GM23338 (cell line): ENCODE measurements around the gene HDAC3. TPM values are rescaled to one million over a fixed set of nuclear protein-coding genes. Genes with fewer than 3 reads are reported as not detected.

Source experiments
- ATAC-seq: fragments of 200-7000 bp; cut with Tn5 transposase; 3 replicates; pipeline ENCODE4 v1.9.1; 2020
- DNase-seq: peaks from one replicate; pipeline ENCODE4 v3.0.0-alpha.2; 2015; ENCODE audit warnings: low spot score
- H2AFZ ChIP-seq: fragments of 200-600 bp; sonication (generic); 2 replicates; pipeline ENCODE4 v1.8.0; 2016; ENCODE audit warnings: antibody characterized with exemption, mild to moderate bottlenecking, moderate library complexity
- H3F3A ChIP-seq: fragments of 200-600 bp; sonication (generic); replicated peaks from 2 replicates; pipeline ENCODE4 v1.8.0; 2017; ENCODE audit warnings: antibody characterized with exemption, mixed run types, low read depth
- H3K27ac ChIP-seq: fragments of 200-600 bp; sonication (generic); 2 replicates; pipeline ENCODE4 v1.6.1; 2016; ENCODE audit warnings: low read depth
- H3K27me3 ChIP-seq: fragments of 200-600 bp; sonication (generic); 2 replicates; pipeline ENCODE4 v1.8.0; 2016; ENCODE audit warnings: mild to moderate bottlenecking, mixed run types, moderate library complexity; ENCODE audit not compliant: insufficient read depth
- H3K36me3 ChIP-seq: fragments of 200-600 bp; sonication (generic); 2 replicates; pipeline ENCODE4 v1.8.0; 2016; ENCODE audit warnings: mild to moderate bottlenecking; ENCODE audit not compliant: insufficient read depth
- H3K4me1 ChIP-seq: fragments of 200-600 bp; sonication (generic); 2 replicates; pipeline ENCODE4 v1.8.0; 2016; ENCODE audit warnings: mild to moderate bottlenecking, moderate library complexity; ENCODE audit not compliant: insufficient read depth
- H3K4me2 ChIP-seq: fragments of 200-600 bp; sonication (generic); 2 replicates; pipeline ENCODE4 v1.7.1; 2017; ENCODE audit warnings: mixed run types
- H3K4me3 ChIP-seq: fragments of 200-600 bp; sonication (generic); 2 replicates; pipeline ENCODE4 v1.6.1; 2016; ENCODE audit warnings: mixed run types
- H3K79me2 ChIP-seq: fragments of 200-600 bp; sonication (generic); replicated peaks from 2 replicates; pipeline ENCODE4 v1.8.0; 2017; ENCODE audit warnings: mild to moderate bottlenecking; ENCODE audit not compliant: insufficient read depth
- H3K9me2 ChIP-seq: fragments of 200-600 bp; sonication (generic); 2 replicates; pipeline ENCODE4 v1.8.0; 2017; ENCODE audit not compliant: insufficient read depth
- H4K20me1 ChIP-seq: fragments of 200-600 bp; sonication (generic); replicated peaks from 2 replicates; pipeline ENCODE4 v1.8.0; 2017; ENCODE audit warnings: mild to moderate bottlenecking; ENCODE audit not compliant: insufficient read depth
- H3K27ac Mint-ChIP-seq: 2 replicates; pipeline ENCODE4 v1.8.0; 2020; ENCODE audit warnings: inconsistent platforms, mild to moderate bottlenecking, moderate library complexity, mixed read lengths
- H3K27me3 Mint-ChIP-seq: 3 replicates; pipeline ENCODE4 v1.8.0; 2022; ENCODE audit warnings: low read depth, mild to moderate bottlenecking, moderate library complexity, mixed read lengths, inconsistent platforms; ENCODE audit not compliant: insufficient read depth, poor library complexity
- H3K36me3 Mint-ChIP-seq: 3 replicates; pipeline ENCODE4 v1.8.0; 2021; ENCODE audit warnings: low read depth, mild to moderate bottlenecking, inconsistent platforms, moderate library complexity, mixed read lengths
- H3K4me1 Mint-ChIP-seq: 3 replicates; pipeline ENCODE4 v1.8.0; 2020; ENCODE audit warnings: mild to moderate bottlenecking, inconsistent platforms, mixed read lengths
- H3K4me3 Mint-ChIP-seq: 3 replicates; pipeline ENCODE4 v1.8.0; 2021; ENCODE audit warnings: moderate library complexity, mild to moderate bottlenecking, inconsistent platforms, mixed read lengths
- H3K9me3 Mint-ChIP-seq: 3 replicates; pipeline ENCODE4 v1.8.0; 2020; ENCODE audit warnings: moderate library complexity, mild to moderate bottlenecking, inconsistent platforms, mixed read lengths
- CREB1 ChIP-seq: fragments of 250-450 bp; sonication (Bioruptor Pico); IDR thresholded peaks from 2 replicates; pipeline ENCODE4 v1.5.0; 2020; ENCODE audit warnings: low read depth, mild to moderate bottlenecking, moderate library complexity
- CTCF ChIP-seq, 2 experiments: fragments of 200-600 bp in 1 of 2; sonication (generic) in 1 of 2; conservative IDR thresholded peaks; 2 replicates each; pipeline versions ENCODE4 v1.5.1 to v1.6.1; 2016 to 2017; ENCODE audit warnings: antibody characterized with exemption in 2 of 2, low read depth in 2 of 2, mild to moderate bottlenecking in 2 of 2, moderate library complexity in 1 of 2
- ETS1 ChIP-seq: IDR thresholded peaks from 2 replicates; pipeline ENCODE4 v1.6.1; 2016; ENCODE audit warnings: antibody characterized with exemption
- EZH2 ChIP-seq: fragments of 200-600 bp; sonication (generic); IDR thresholded peaks from one replicate; pipeline ENCODE4 v1.8.0; 2017; ENCODE audit warnings: antibody characterized with exemption, mild to moderate bottlenecking, low read depth; ENCODE audit not compliant: unreplicated experiment
- EZH2phosphoT487 ChIP-seq: fragments of 200-600 bp; sonication (generic); IDR thresholded peaks from one replicate; pipeline ENCODE4 v1.8.1; 2018; ENCODE audit warnings: antibody characterized with exemption; ENCODE audit not compliant: unreplicated experiment
- JUNB ChIP-seq: IDR thresholded peaks from one replicate; pipeline ENCODE4 v1.6.1; 2016; ENCODE audit warnings: antibody characterized with exemption; ENCODE audit not compliant: unreplicated experiment
- NANOG ChIP-seq: IDR thresholded peaks from 2 replicates; pipeline ENCODE4 v1.6.1; 2016; ENCODE audit warnings: antibody characterized with exemption, borderline replicate concordance
- POLR2AphosphoS5 ChIP-seq: IDR thresholded peaks from 2 replicates; pipeline ENCODE4 v1.6.1; 2016; ENCODE audit warnings: antibody characterized with exemption, low read depth
- REST ChIP-seq: IDR thresholded peaks from one replicate; pipeline ENCODE4 v1.6.1; 2018; ENCODE audit warnings: antibody characterized with exemption; ENCODE audit not compliant: unreplicated experiment
- STAT1 ChIP-seq: IDR thresholded peaks from one replicate; pipeline ENCODE4 v1.6.1; 2016; ENCODE audit warnings: antibody characterized with exemption; ENCODE audit not compliant: unreplicated experiment
- ZNF114 ChIP-seq: fragments of 250-450 bp; sonication (Bioruptor Pico); IDR thresholded peaks from 2 replicates; pipeline ENCODE4 v1.5.0; 2020; ENCODE audit warnings: mild to moderate bottlenecking, moderate library complexity
- ZNF331 ChIP-seq: fragments of 250-450 bp; sonication (Bioruptor Pico); IDR thresholded peaks from 2 replicates; pipeline ENCODE4 v1.5.0; 2020; ENCODE audit warnings: low read depth, mild to moderate bottlenecking, moderate library complexity
- polyA plus RNA-seq: library from polyadenylated mRNA; unstranded; fragments of >200 nt; fragmentation: Nextera tagmentation; extraction: Ambion mirVana; gene quantifications from 2 replicates; pipeline ENCODE4 v1.2.1, GENCODE V29; 2016
- total RNA-seq: library from RNA; depleted of rRNA; stranded (reverse); fragments of >200 nt; shearing (Covaris generic); gene quantifications from 2 replicates; pipeline ENCODE4 v1.2.3, GENCODE V29; 2014
- TF ChIP-seq, protein P1 (sequence below): fragments of 250-450 bp; sonication (Bioruptor Pico); IDR thresholded peaks from 2 replicates; pipeline ENCODE4 v1.5.0; 2020; ENCODE audit warnings: mild to moderate bottlenecking, moderate library complexity

Gene HDAC3
- total and polyA plus RNA-seq, 2 experiments from 2014 or later = 59.2 to 90.0 TPM

DNA sequence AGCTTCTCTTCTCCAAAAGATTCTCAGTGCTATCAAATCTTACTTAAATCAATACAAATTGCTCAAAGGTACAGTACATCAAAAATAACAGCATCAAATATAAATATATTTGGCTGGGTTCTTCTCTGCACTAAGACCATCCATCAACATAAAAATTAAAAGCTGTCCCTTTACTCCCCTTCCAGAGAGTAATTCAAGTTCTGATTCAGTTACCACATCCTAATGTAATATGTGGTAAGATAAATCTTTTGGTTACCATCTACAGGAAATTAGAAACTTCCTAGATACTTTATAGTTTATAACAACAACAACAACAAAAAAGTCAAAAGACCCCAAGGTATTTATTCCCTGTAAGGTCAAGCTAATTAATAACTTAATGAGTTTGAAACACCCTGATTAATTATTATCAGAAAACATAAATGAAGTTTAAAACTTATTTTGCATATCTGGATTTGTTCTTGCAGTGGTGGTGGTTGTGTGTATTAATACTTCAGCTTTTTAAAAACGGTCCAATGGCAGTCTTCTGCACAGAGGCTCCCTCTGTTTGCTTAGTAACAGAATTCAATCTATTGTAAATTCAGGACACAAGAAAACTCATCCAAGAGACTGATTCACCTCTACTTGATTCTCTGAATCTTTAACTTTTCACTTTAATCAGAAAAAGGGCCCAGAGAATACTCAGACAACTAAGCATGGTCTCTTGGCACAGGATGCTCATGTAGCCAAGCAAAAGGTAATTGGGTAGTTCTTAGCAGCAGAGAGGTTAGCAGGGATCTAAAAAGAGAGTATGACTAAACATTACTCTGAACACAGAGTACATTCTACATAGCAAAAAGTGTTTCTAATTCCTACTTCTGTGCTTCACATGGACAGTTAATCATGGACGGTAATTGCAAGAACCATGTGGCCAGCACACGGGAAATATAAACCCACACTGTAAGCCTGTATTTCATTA lies 38.0 kb downstream of the HDAC3 start:
- Histone ChIP-seq H3K4me3 (no peak overlapping the region), H3K4me2 (no peak overlapping the region), H3K4me1 (no peaks in the 10 kb centered on the region), H3K9me2 (no peaks in the 10 kb centered on the region), H2AFZ (no peak overlapping the region), H3K36me3 (no peaks in the 10 kb centered on the region), H3F3A (no peaks in the 10 kb centered on the region), H3K27me3 (no peaks in the 10 kb centered on the region), H4K20me1 (peaks cover 29% of the 10 kb centered on the region), H3K27ac (peak overlapping the region; percentile 63; the same call in 1 of the 2 replicates), H3K79me2 (peaks cover 82% of the 10 kb centered on the region)
- no peak overlapping the region for H3K27ac Mint-ChIP-seq
- H3K4me3 Mint-ChIP-seq = no peak overlapping the region
- H3K27me3 Mint-ChIP-seq = peaks cover 2% of the 10 kb centered on the region
- no peak for ATAC-seq
- H3K4me1 Mint-ChIP-seq = peaks cover 4% of the 10 kb centered on the region; the same call in 1 of the 3 replicates
- no peaks in the 10 kb centered on the region for H3K36me3 Mint-ChIP-seq
- no peak for DNase-seq
- TF ChIP-seq JUNB (no peak), CREB1 (CRISPR knock-in tag) (no peak), REST (no peak), STAT1 (no peak), POLR2AphosphoS5 (no peak), CTCF (conservative IDR thresholded peaks at IDR 0.05; ENCODE audit: low read depth in 2 of 2) (no peak), NANOG (no peak), ETS1 (no peak), ZNF331 (CRISPR knock-in tag) (no peak), ZNF114 (CRISPR knock-in tag) (no peak), EZH2 (no peak), EZH2phosphoT487 (no peak)
- TF ChIP-seq, protein P1, sequence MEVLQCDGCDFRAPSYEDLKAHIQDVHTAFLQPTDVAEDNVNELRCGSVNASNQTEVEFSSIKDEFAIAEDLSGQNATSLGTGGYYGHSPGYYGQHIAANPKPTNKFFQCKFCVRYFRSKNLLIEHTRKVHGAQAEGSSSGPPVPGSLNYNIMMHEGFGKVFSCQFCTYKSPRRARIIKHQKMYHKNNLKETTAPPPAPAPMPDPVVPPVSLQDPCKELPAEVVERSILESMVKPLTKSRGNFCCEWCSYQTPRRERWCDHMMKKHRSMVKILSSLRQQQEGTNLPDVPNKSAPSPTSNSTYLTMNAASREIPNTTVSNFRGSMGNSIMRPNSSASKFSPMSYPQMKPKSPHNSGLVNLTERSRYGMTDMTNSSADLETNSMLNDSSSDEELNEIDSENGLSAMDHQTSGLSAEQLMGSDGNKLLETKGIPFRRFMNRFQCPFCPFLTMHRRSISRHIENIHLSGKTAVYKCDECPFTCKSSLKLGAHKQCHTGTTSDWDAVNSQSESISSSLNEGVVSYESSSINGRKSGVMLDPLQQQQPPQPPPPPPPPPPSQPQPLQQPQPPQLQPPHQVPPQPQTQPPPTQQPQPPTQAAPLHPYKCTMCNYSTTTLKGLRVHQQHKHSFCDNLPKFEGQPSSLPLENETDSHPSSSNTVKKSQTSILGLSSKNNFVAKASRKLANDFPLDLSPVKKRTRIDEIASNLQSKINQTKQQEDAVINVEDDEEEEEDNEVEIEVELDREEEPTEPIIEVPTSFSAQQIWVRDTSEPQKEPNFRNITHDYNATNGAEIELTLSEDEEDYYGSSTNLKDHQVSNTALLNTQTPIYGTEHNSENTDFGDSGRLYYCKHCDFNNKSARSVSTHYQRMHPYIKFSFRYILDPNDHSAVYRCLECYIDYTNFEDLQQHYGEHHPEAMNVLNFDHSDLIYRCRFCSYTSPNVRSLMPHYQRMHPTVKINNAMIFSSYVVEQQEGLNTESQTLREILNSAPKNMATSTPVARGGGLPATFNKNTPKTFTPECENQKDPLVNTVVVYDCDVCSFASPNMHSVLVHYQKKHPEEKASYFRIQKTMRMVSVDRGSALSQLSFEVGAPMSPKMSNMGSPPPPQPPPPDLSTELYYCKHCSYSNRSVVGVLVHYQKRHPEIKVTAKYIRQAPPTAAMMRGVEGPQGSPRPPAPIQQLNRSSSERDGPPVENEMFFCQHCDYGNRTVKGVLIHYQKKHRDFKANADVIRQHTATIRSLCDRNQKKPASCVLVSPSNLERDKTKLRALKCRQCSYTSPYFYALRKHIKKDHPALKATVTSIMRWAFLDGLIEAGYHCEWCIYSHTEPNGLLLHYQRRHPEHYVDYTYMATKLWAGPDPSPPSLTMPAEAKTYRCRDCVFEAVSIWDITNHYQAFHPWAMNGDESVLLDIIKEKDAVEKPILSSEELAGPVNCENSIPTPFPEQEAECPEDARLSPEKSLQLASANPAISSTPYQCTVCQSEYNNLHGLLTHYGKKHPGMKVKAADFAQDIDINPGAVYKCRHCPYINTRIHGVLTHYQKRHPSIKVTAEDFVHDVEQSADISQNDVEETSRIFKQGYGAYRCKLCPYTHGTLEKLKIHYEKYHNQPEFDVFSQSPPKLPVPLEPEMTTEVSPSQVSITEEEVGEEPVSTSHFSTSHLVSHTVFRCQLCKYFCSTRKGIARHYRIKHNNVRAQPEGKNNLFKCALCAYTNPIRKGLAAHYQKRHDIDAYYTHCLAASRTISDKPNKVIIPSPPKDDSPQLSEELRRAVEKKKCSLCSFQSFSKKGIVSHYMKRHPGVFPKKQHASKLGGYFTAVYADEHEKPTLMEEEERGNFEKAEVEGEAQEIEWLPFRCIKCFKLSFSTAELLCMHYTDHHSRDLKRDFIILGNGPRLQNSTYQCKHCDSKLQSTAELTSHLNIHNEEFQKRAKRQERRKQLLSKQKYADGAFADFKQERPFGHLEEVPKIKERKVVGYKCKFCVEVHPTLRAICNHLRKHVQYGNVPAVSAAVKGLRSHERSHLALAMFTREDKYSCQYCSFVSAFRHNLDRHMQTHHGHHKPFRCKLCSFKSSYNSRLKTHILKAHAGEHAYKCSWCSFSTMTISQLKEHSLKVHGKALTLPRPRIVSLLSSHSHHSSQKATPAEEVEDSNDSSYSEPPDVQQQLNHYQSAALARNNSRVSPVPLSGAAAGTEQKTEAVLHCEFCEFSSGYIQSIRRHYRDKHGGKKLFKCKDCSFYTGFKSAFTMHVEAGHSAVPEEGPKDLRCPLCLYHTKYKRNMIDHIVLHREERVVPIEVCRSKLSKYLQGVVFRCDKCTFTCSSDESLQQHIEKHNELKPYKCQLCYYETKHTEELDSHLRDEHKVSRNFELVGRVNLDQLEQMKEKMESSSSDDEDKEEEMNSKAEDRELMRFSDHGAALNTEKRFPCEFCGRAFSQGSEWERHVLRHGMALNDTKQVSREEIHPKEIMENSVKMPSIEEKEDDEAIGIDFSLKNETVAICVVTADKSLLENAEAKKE (CRISPR knock-in tag) = no peak
- H3K9me3 Mint-ChIP-seq = no peaks in the 10 kb centered on the region
